ENCODE measurements around the gene CHRNB2. TPM values are rescaled to one million over a fixed set of nuclear protein-coding genes. Genes with fewer than 3 reads are reported as not detected.

The CHRNB2 gene
- total and polyA plus RNA-seq, 12 donors = 0.03 to 0.13 (median 0.06) TPM; not detected in 8

DNA sequence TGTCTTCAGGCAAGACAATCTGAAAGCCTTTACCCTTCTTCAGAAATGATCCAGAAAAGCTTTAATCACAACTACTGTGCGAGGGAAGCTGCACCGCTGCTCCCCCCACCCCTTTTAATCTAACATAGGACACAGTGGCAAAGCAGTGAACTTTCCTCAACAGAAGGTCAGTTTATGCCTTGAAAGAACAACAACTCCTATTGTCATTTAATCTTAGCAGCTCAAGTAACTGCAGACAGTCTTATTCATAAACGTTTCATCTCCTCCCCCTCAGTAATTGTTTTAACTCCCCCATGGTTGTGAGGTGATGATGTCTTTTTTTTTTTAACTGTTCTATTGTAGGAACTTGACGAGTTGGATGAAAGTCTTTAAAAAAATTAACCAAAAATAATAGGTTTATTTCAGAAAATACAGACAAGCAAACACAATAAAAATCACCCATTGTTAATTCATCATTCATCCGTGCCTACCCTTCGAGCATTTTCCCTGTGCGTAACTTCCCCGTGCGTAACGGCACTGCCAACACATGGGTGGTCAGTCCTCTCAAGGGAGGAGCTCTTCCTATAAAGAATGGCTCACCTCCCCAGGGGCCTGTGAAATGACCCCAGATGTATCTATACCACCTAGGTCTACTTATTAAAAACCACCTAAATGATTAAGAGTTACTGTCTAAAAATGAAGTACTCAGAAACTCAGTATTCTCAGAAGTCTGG, 43.7 kb downstream of the CHRNB2 start:
- H3K4me1 ChIP-seq = peaks cover 0 to 50% (median 32%) of the 10 kb centered on the region in 9 donors
- WGBS, 2 donors = 50 to 65% methylated on average over 10 of the region's 10 CpGs
- no peak overlapping the region for H3K4me3 ChIP-seq
- H3K9me3 ChIP-seq = no peaks in the 10 kb centered on the region
- intact Hi-C loops (cut with DNase I) = no loop called here
- H3K36me3 ChIP-seq = no peaks in the 10 kb centered on the region
- ATAC-seq (no peak), DNase-seq (no peak)
- no peaks in the 10 kb centered on the region for H3K27me3 ChIP-seq
- peak overlapping the region in 6 of 10 donors; percentile 20 to 61 (median 47) for H3K27ac ChIP-seq
- TF ChIP-seq, protein P1, sequence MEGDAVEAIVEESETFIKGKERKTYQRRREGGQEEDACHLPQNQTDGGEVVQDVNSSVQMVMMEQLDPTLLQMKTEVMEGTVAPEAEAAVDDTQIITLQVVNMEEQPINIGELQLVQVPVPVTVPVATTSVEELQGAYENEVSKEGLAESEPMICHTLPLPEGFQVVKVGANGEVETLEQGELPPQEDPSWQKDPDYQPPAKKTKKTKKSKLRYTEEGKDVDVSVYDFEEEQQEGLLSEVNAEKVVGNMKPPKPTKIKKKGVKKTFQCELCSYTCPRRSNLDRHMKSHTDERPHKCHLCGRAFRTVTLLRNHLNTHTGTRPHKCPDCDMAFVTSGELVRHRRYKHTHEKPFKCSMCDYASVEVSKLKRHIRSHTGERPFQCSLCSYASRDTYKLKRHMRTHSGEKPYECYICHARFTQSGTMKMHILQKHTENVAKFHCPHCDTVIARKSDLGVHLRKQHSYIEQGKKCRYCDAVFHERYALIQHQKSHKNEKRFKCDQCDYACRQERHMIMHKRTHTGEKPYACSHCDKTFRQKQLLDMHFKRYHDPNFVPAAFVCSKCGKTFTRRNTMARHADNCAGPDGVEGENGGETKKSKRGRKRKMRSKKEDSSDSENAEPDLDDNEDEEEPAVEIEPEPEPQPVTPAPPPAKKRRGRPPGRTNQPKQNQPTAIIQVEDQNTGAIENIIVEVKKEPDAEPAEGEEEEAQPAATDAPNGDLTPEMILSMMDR (IDR thresholded peaks at IDR 0.05) = no peak

DNA sequence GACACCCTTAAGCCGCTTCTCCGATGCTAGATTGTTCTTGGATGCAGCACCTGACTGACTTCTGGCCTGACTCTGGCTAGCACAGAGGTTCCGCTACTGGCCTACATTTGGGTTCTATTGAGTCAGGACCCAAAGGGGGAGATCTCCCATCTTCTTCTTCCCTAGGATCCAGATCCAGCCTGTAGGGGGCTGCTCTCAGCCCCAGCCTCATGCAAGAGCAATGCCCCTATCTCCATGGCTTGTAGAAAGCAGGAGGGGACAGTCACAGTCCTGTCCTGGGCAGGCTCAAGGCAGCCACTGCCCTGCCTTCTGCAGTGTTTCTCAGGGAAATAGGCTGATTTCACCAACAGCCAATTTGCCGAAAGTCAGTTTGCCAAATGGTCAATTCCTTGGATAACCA, 46.7 kb downstream of the CHRNB2 start:
- no peak overlapping the region for H3K27ac ChIP-seq
- no peaks in the 10 kb centered on the region for H3K9me3 ChIP-seq
- TF ChIP-seq, protein P1 (IDR thresholded peaks at IDR 0.05) = no peak
- peaks cover 0 to 10% (median 0%) of the 10 kb centered on the region in 9 donors for H3K36me3 ChIP-seq
- intact Hi-C loops (cut with DNase I) = no loop called here
- 96 to 99% methylated on average over 4 of the region's 4 CpGs for WGBS, 2 donors
- no peak for ATAC-seq
- peaks cover 0 to 42% (median 23%) of the 10 kb centered on the region in 9 donors for H3K4me1 ChIP-seq
- H3K4me3 ChIP-seq = no peak overlapping the region
- no peaks in the 10 kb centered on the region for H3K27me3 ChIP-seq
- no peak for DNase-seq

DNA sequence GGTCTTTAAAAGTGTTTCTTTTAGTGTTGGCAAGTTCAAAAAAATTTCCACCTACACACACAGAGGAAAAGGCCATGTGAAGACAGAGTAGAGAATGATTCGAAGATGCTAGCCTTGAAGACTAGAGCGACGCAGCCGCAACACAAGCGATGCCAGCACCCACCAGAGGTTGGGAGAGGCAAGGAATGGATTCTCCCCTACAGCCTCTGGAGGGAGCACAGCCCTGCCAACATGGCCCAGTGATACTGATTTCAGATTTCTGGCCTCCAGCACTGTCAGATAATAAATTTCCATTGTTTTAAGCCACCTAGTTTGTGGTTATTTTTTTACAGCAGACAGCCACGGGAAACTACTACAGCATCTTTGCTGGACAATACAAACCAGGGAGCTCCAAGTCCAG, 47.3 kb downstream of the CHRNB2 start:
- WGBS, 2 donors = 75 to 87% methylated on average over 6 of the region's 6 CpGs

DNA sequence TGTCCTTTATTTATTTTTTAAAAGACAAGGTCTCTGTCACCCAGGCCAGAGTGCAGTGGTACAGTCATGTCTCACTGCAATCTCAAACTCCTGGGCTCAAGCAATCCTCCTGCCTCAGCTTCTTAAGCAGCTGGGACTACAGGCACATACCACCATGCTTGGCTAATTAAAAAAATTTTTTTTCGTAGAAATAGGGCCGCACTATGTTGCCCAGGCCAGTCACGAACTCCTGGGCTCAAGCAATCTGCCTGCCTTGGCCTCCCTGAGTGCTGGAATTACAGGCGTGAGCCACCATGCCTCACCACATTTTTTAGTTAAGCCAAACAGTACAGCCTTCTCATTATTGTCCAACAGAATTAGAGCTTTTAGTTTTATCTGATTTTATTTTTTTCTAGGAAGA, 47.8 kb downstream of the CHRNB2 start:
- WGBS, 2 donors = 93 to 96% methylated on average over 4 of the region's 4 CpGs
- H3K9me3 ChIP-seq = no peaks in the 10 kb centered on the region
- no peak for DNase-seq
- H3K4me1 ChIP-seq = peaks cover 0 to 39% (median 21%) of the 10 kb centered on the region in 9 donors
- H3K27me3 ChIP-seq = no peaks in the 10 kb centered on the region
- no peak overlapping the region for H3K4me3 ChIP-seq
- intact Hi-C loops (cut with DNase I) = no loop called here
- H3K36me3 ChIP-seq = peaks cover 0 to 10% (median 0%) of the 10 kb centered on the region in 9 donors
- no peak overlapping the region for H3K27ac ChIP-seq
- TF ChIP-seq, protein P1 (IDR thresholded peaks at IDR 0.05) = no peak
- no peak for ATAC-seq

More for the DNA sequence above, 47.3 kb downstream of the CHRNB2 start:
- Histone ChIP-seq H3K4me1 (peaks cover 0 to 35% (median 21%) of the 10 kb centered on the region in 9 donors), H3K9me3 (no peaks in the 10 kb centered on the region), H3K27me3 (no peaks in the 10 kb centered on the region), H3K27ac (no peak overlapping the region), H3K4me3 (no peak overlapping the region), H3K36me3 (peaks cover 0 to 10% (median 0%) of the 10 kb centered on the region in 9 donors)
- TF ChIP-seq, protein P1 (IDR thresholded peaks at IDR 0.05) = no peak
- DNase-seq (no peak), ATAC-seq (no peak)
- intact Hi-C loops (cut with DNase I) = no loop called here
